Astrocyte (in vitro differentiated cells and primary cell): ENCODE data around the gene PTPRF.

Experiments used
- EZH2 ChIP-seq: IDR thresholded peaks from 2 replicates; pipeline ENCODE4 v1.6.1; 2012; ENCODE audit warnings: mild to moderate bottlenecking, low read length, inconsistent platforms; ENCODE audit not compliant: insufficient read depth
- TF ChIP-seq, protein P1 (sequence below): IDR thresholded peaks from 2 replicates; pipeline ENCODE4 v1.5.1; 2011; ENCODE audit warnings: low read depth, mild to moderate bottlenecking, inconsistent platforms, low read length, moderate library complexity; ENCODE audit not compliant: insufficient read depth

DNA sequence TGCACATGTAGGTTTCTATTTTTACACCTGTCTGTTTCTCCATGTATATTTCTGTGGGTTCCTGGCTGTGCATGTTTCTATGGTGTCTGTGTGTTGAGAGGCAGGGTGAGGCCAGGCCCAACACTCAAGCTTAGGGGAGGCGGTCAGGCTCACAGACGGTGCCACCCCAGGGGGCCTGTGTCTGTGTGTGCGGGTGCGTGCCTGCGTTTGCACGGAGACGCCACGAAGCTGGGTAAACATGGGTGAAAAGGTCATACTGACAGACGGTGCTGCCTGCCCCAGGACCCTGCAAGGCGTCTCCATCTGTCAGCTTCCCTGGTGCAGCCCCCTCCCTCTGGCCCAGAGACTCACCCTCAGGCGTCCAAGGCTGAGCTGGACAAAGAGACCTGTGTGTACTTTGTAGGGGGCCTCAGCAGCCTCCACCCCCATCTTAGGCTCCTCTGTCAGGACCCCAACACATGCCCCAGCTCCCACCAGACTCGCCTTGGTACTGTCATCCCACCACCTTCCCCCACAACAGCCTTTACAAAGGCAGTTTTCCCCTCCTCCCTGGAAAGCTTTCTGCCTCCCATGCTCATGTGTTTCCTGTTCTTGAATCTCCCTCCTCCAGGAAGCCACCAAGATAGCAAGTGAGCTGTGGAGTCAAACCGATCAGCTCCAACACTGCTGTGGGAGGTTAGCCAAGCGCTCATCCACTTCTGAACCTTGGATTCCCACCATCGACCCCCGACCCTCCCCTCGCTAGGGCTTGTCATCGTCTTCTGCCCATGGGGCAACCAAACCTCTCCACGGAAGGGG, 34.1 kb downstream of the PTPRF start:
- TF ChIP-seq, protein P1, sequence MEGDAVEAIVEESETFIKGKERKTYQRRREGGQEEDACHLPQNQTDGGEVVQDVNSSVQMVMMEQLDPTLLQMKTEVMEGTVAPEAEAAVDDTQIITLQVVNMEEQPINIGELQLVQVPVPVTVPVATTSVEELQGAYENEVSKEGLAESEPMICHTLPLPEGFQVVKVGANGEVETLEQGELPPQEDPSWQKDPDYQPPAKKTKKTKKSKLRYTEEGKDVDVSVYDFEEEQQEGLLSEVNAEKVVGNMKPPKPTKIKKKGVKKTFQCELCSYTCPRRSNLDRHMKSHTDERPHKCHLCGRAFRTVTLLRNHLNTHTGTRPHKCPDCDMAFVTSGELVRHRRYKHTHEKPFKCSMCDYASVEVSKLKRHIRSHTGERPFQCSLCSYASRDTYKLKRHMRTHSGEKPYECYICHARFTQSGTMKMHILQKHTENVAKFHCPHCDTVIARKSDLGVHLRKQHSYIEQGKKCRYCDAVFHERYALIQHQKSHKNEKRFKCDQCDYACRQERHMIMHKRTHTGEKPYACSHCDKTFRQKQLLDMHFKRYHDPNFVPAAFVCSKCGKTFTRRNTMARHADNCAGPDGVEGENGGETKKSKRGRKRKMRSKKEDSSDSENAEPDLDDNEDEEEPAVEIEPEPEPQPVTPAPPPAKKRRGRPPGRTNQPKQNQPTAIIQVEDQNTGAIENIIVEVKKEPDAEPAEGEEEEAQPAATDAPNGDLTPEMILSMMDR, result no peak
- no peak for TF ChIP-seq EZH2
